K562 (cell line): ENCODE results near the gene COX6B2. TPM values are rescaled to one million over a fixed set of nuclear protein-coding genes. Genes with fewer than 3 reads are reported as not detected.
A peak's percentile ranks its signal among the peaks of the same experiment; 100 is the strongest.

Experiments used
- BHLHE40 ChIP-seq: IDR thresholded peaks from 2 replicates; pipeline ENCODE4 v1.6.1; 2011; ENCODE audit warnings: low read length, improper control_type of control experiment
- KDM5B ChIP-seq: fragments of 200-600 bp; sonication (generic); IDR thresholded peaks from 2 replicates; pipeline ENCODE4 v1.6.1; 2012; ENCODE audit warnings: low read depth, mild to moderate bottlenecking, moderate library complexity, low read length, control low read depth, inconsistent platforms; ENCODE audit not compliant: insufficient replicate concordance
- MCM3 ChIP-seq: fragments of 450-650 bp; IDR thresholded peaks from 2 replicates; pipeline ENCODE4 v1.6.1; 2016
- MEF2D ChIP-seq: conservative IDR thresholded peaks from 2 replicates; pipeline ENCODE4 v1.6.1; 2016; ENCODE audit warnings: low read depth, missing genetic modification characterization, missing compliant biosample characterization
- NFRKB ChIP-seq: fragments of 450-650 bp; IDR thresholded peaks from 2 replicates; pipeline ENCODE4 v1.6.1; 2016; ENCODE audit warnings: low read depth
- SETDB1 ChIP-seq: IDR thresholded peaks from one replicate; pipeline ENCODE4 v1.6.1; 2012; ENCODE audit warnings: low read length, control low read depth, inconsistent platforms
- THAP7 ChIP-seq: fragments of 250-450 bp; sonication (Bioruptor Pico); IDR thresholded peaks from 2 replicates; pipeline ENCODE4 v1.5.0; 2021
- polyA plus RNA-seq, 8 experiments: library from polyadenylated mRNA; depleted of rRNA in 4 of 8; stranded (reverse) in 5 of 8; unstranded in 3 of 8; fragments of >200 nt; fragmentation: Nextera tagmentation in 2 of 8; fragmentation: Illumina TruSeq in 1 of 8; extraction: Ambion mirVana in 2 of 8; extraction: Trizol in 1 of 8; gene quantifications; 2 replicates each; pipeline versions ENCODE4 v1.2.1 to v1.2.3, GENCODE V29; 2011 to 2014; ENCODE audit warnings: inconsistent platforms in 1 of 8, missing spikeins in 1 of 8
- total RNA-seq, 7 experiments: library from RNA; depleted of rRNA in 6 of 7; stranded (reverse); fragments of >200 nt in 6 of 7; fragmentation: Illumina TruSeq in 2 of 7; extraction: Trizol in 2 of 7; gene quantifications; 2 replicates each; pipeline versions ENCODE4 v1.2.1 to v1.2.3, GENCODE V29; 2011 to 2021; ENCODE audit warnings: low replicate concordance in 1 of 7
- TF ChIP-seq, protein P1 (sequence below): fragments of 250-450 bp; sonication (Bioruptor Pico); IDR thresholded peaks from 2 replicates; pipeline ENCODE4 v1.9.0; 2021; ENCODE audit warnings: mild to moderate bottlenecking, inconsistent platforms

Gene COX6B2
- total and polyA plus RNA-seq, 9 of the 15 experiments (the other 6 are each of a cell fraction or from before 2014, with no cell fraction given), result 0.40 to 2.5 (median 0.83) TPM

GRCh38 chr19:55383279-55384130 is 29.0 kb upstream of the COX6B2 start (continued):
- TF ChIP-seq THAP7 (CRISPR knock-in tag), result no peak
- no peak for TF ChIP-seq MEF2D (tag)
- no peak for TF ChIP-seq NFRKB
- TF ChIP-seq SETDB1, result no peak
- TF ChIP-seq KDM5B, result peak; percentile 43
- no peak for TF ChIP-seq MCM3
- TF ChIP-seq, protein P1, sequence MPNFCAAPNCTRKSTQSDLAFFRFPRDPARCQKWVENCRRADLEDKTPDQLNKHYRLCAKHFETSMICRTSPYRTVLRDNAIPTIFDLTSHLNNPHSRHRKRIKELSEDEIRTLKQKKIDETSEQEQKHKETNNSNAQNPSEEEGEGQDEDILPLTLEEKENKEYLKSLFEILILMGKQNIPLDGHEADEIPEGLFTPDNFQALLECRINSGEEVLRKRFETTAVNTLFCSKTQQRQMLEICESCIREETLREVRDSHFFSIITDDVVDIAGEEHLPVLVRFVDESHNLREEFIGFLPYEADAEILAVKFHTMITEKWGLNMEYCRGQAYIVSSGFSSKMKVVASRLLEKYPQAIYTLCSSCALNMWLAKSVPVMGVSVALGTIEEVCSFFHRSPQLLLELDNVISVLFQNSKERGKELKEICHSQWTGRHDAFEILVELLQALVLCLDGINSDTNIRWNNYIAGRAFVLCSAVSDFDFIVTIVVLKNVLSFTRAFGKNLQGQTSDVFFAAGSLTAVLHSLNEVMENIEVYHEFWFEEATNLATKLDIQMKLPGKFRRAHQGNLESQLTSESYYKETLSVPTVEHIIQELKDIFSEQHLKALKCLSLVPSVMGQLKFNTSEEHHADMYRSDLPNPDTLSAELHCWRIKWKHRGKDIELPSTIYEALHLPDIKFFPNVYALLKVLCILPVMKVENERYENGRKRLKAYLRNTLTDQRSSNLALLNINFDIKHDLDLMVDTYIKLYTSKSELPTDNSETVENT (CRISPR knock-in tag), result peak; percentile 50; the same call in 1 of the 2 replicates
- TF ChIP-seq BHLHE40, result no peak
- TF ChIP-seq, all 486 proteins: peak for 48
